Activated T-cell treated with anti-CD3 and anti-CD28 coated beads, Interleukin-2, amount 50 U/mL, for 72 hours (primary cell): ENCODE results near the gene PWWP2A. TPM values are rescaled to one million over a fixed set of nuclear protein-coding genes. Genes with fewer than 3 reads are reported as not detected.
"Not testable (repeated sequence)": the region's sequence is repeated elsewhere in the genome, so short reads cannot be mapped to it uniquely, and the experiment has no call there.

Source experiments
- ATAC-seq, 2 donors: fragments of 150-1000 bp; cut with Tn5 transposase; replicated peaks in 1 of 2; 2 replicates each; pipeline ENCODE4 v1.10.0; 2021; ENCODE audit warnings: moderate library complexity in 2 of 2, mild to moderate bottlenecking in 1 of 2
- DNase-seq, 2 donors: peaks; one replicate each; pipeline ENCODE4 v3.0.0; 2021 to 2022; ENCODE audit warnings: mixed read lengths in 1 of 2
- H3K27ac Mint-ChIP-seq: one replicate; pipeline ENCODE4 v1.8.0; 2022; ENCODE audit warnings: mild to moderate bottlenecking, moderate library complexity, mixed read lengths
- H3K27me3 Mint-ChIP-seq: one replicate; pipeline ENCODE4 v1.8.0; 2022; ENCODE audit warnings: low read depth, mixed read lengths
- H3K36me3 Mint-ChIP-seq, 2 donors: one replicate each; pipeline ENCODE4 v1.8.0; 2022; ENCODE audit warnings: mixed read lengths in 2 of 2, mild to moderate bottlenecking in 1 of 2; ENCODE audit not compliant: insufficient read depth in 2 of 2
- H3K4me1 Mint-ChIP-seq: one replicate; pipeline ENCODE4 v1.8.0; 2022; ENCODE audit warnings: low read depth, mixed read lengths
- H3K4me3 Mint-ChIP-seq, 2 donors: one replicate each; pipeline ENCODE4 v1.8.0; 2022; ENCODE audit warnings: mild to moderate bottlenecking in 2 of 2, mixed read lengths in 2 of 2, moderate library complexity in 2 of 2
- H3K9me3 Mint-ChIP-seq, 2 donors: one replicate each; pipeline ENCODE4 v1.8.0; 2022; ENCODE audit warnings: mixed read lengths in 2 of 2
- total RNA-seq, 2 donors: library from RNA; stranded (reverse); gene quantifications; one replicate each; pipeline ENCODE4 v1.2.3, GENCODE V29; 2022

The PWWP2A gene
- total RNA-seq, 2 donors from 2014 or later: 14.9 to 21.3 TPM

GRCh38 chr5:160081495-160081894 lies 37.8 kb downstream of the PWWP2A start:
- H3K27me3 Mint-ChIP-seq: no peaks in the 10 kb centered on the region
- H3K27ac Mint-ChIP-seq: no peak overlapping the region
- H3K4me1 Mint-ChIP-seq: no peaks in the 10 kb centered on the region
- peaks cover 0 to 2% of the 10 kb centered on the region in 2 donors for H3K36me3 Mint-ChIP-seq
- no peak overlapping the region for H3K4me3 Mint-ChIP-seq
- H3K9me3 Mint-ChIP-seq: no peaks in the 10 kb centered on the region
- no peak for DNase-seq
- no peak for ATAC-seq

GRCh38 chr5:160079753-160080152 lies 39.5 kb downstream of the PWWP2A start:
- no peak overlapping the region for H3K4me3 Mint-ChIP-seq
- no peak for DNase-seq
- no peak overlapping the region for H3K27ac Mint-ChIP-seq
- no peaks in the 10 kb centered on the region for H3K9me3 Mint-ChIP-seq
- H3K36me3 Mint-ChIP-seq: peaks cover 0 to 2% of the 10 kb centered on the region in 2 donors
- no peak for ATAC-seq
- no peaks in the 10 kb centered on the region for H3K27me3 Mint-ChIP-seq
- H3K4me1 Mint-ChIP-seq: no peaks in the 10 kb centered on the region

DNA sequence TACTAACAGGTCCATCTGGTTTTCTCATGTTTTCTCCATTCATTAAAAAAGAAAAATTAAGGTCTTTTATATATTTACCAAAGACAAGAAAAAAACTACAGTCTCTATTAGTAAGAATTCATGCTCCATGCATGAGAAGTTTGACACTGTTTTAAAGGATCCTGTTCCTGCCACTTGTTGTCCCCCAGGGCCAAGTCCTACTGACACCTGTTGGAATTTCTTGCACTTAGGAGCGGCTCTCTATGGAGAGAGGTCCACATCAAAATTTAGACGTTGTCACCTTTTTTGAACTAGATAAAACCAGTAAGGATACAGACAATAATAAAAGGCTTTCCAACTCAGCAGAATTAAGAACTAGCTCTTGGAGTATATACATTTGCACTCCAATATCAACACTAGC lies 42.3 kb downstream of the PWWP2A start:
- Mint-ChIP-seq H3K4me1 (peaks cover under 1% of the 10 kb centered on the region), H3K36me3 (peaks cover 0 to 2% of the 10 kb centered on the region in 2 donors), H3K27ac (no peak overlapping the region)

DNA sequence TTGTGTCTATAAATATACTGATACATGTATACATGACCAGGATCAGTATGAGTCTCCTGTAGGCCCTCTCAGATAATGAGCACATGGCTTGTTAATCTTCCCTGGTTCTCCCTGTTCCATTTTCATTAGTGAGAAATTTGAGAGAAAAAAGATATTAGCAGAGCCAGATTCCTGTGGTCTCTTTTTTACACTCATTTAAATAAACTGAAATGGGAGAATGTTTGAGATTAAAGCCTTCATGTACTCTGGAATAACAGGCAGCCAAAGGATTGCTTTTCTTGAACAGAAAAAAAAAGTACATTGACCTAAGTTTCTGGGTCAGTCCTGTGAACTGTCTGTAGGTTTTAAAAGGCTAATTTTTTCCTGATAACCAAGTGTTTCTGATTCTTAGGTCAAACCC lies 44.2 kb downstream of the PWWP2A start:
- Mint-ChIP-seq H3K4me3 (no peak overlapping the region), H3K4me1 (peaks cover 5% of the 10 kb centered on the region), H3K9me3 (no peaks in the 10 kb centered on the region), H3K36me3 (peaks cover 0 to 2% of the 10 kb centered on the region in 2 donors), H3K27ac (no peak overlapping the region), H3K27me3 (no peaks in the 10 kb centered on the region)
- ATAC-seq: no peak
- no peak for DNase-seq

More for the DNA sequence above, 42.3 kb downstream of the PWWP2A start:
- DNase-seq (no peak), ATAC-seq (no peak)
- Mint-ChIP-seq H3K4me3 (no peak overlapping the region), H3K27me3 (no peaks in the 10 kb centered on the region), H3K9me3 (no peaks in the 10 kb centered on the region)

DNA sequence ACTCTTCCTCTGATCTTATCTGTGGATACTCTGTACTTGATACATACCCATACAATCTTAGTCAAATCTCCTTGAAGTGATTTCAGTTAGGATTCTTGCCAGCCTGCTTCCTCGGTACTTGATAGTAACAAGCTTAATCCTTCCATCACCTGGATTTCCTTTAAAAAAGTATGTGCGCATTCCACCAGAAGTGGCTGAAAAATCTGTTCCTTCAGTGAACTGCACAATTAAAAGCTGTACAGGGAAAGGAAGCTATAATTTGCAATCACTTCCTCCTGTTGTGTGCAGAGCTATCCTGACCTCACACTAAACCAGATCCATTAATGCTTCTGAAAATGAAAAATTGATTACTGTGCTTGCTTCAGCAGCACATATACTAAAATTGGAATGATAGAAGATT lies 47.3 kb downstream of the PWWP2A start:
- ATAC-seq: no peak
- Mint-ChIP-seq H3K4me3 (no peak overlapping the region), H3K9me3 (no peaks in the 10 kb centered on the region), H3K27ac (no peak overlapping the region), H3K27me3 (no peaks in the 10 kb centered on the region), H3K4me1 (peaks cover 5% of the 10 kb centered on the region), H3K36me3 (no peaks in the 10 kb centered on the region)
- DNase-seq: no peak

DNA sequence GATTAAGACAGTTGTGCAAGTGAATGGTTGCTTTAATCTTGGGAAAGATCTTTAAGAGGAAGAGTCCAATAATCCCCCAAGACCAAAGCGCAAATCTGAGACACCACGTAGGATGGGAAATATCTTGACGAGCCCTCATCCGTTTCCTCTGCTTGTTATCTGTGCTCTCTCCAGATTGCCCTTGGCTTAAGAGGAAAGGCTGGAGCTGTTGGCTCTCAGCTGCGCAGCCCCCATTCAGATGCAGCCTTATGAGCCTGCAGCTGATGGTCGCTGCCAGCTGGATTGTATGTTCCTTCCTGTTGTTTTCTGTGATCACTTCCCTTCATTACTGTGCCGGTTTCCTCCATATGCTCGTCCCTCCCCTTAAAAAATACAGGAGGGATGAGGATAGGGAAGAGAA lies 47.7 kb downstream of the PWWP2A start:
- DNase-seq (no peak), ATAC-seq (no peak)
- H3K4me3 Mint-ChIP-seq: no peak overlapping the region
- H3K27me3 Mint-ChIP-seq: no peaks in the 10 kb centered on the region
- no peak overlapping the region for H3K27ac Mint-ChIP-seq
- no peaks in the 10 kb centered on the region for H3K9me3 Mint-ChIP-seq
- H3K4me1 Mint-ChIP-seq: peaks cover 5% of the 10 kb centered on the region
- no peaks in the 10 kb centered on the region for H3K36me3 Mint-ChIP-seq

DNA sequence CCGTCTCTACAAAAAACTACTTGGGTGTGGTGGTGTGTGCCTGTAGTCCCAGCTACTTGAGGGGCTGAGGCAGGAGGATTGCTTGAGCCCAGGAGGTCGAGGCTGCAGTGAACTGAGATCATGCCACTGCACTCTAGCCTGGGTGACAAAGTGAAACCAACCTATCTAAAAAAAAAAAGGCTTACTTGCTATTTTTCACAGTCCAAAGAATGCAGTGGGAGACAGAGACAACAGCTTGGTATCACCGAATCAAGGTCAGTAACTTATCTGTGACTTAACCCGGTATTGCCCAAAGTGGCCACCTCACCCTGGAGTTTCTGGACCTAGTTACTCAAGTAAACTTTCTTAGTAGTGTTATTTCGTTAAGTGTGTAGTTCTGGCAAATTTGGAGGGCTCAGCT lies 50.1 kb downstream of the PWWP2A start:
- not testable (repeated sequence) for H3K9me3 Mint-ChIP-seq, H3K4me3 Mint-ChIP-seq, ATAC-seq, H3K4me1 Mint-ChIP-seq, DNase-seq, H3K27me3 Mint-ChIP-seq, H3K27ac Mint-ChIP-seq, H3K36me3 Mint-ChIP-seq

DNA sequence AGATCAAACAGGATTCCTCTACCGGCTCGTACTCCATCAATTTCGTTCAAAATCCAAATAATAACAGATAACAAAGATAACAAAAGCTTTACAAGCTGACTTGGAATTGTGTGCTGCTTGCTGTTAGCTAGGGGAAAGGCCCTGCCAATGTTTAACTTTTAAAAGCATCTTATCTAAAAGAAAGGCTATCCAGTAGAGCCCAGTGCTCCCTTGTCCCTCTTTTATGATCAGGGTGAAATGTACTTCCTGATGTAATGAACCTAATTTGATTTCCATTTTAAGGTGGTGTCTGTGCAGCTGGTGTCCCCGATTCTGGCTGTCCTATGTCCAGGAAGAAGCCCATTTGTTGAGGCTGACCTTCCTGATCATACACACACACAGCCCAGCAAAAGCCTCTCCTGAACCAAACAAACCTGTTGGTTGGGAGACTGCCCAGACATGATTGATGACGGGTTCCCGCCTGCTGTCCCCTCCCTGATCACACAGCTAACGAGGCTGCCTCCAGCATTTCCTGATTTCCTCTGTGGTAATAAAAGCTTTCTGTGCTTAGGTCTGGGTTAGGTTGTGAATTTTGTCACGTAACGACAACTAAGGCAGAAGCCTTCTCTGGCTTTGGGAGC lies 54.1 kb downstream of the PWWP2A start:
- Mint-ChIP-seq H3K27me3 (no peaks in the 10 kb centered on the region), H3K27ac (no peak overlapping the region), H3K4me3 (no peak overlapping the region), H3K4me1 (no peaks in the 10 kb centered on the region), H3K9me3 (no peaks in the 10 kb centered on the region), H3K36me3 (peaks cover 3 to 7% of the 10 kb centered on the region in 2 donors)
- DNase-seq (no peak), ATAC-seq (no peak)

DNA sequence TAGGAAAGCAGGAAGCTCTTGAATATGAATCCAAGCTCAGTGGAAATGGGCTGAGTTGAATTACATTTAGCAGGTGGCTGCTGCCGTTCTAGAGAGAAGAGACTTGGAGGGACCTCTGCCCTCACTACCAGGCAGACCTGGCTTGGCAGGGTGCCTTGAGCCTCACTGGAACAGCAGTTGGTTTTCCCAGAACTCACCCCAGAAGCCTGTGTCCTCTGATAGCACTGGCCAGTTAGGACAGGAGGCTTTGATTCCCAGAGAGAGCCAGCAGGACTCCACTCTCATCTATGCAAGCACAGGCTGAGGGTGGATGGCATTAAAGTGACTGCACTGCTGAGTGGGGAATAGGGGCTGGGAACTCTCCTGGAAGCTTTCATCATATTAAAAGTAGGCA lies 54.8 kb downstream of the PWWP2A start:
- H3K27ac Mint-ChIP-seq: no peak overlapping the region
- ATAC-seq: no peak
- no peaks in the 10 kb centered on the region for H3K4me1 Mint-ChIP-seq
- H3K36me3 Mint-ChIP-seq: peaks cover 3 to 9% of the 10 kb centered on the region in 2 donors
- no peak overlapping the region for H3K4me3 Mint-ChIP-seq
- no peaks in the 10 kb centered on the region for H3K9me3 Mint-ChIP-seq
- no peaks in the 10 kb centered on the region for H3K27me3 Mint-ChIP-seq
- DNase-seq: no peak

DNA sequence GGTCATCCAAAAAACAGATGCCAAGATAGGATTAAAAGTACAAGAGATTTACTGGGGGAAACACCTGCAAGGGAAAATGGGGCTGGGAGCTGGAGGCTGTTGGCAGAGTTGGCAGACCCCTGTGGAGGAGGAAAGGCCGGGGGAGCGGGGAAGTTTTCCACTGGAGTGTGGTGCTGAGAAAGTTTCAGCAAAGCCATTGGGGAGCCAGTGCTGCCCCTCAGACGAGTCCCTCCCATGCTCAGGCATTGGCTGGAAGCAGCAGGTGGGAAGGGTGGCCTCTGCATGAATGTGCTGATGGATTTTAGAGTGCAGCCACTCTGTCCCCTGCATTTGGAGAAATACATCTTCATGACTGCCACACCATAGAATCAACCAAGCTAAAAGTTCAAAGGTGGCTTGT lies 57.5 kb downstream of the PWWP2A start:
- no peaks in the 10 kb centered on the region for H3K9me3 Mint-ChIP-seq
- peaks cover 6 to 12% of the 10 kb centered on the region in 2 donors for H3K36me3 Mint-ChIP-seq
- no peaks in the 10 kb centered on the region for H3K27me3 Mint-ChIP-seq
- no peak overlapping the region for H3K4me3 Mint-ChIP-seq
- H3K27ac Mint-ChIP-seq: no peak overlapping the region
- H3K4me1 Mint-ChIP-seq: no peaks in the 10 kb centered on the region
- ATAC-seq (no peak), DNase-seq (no peak)

GRCh38 chr5:160060001-160060400 lies 59.2 kb downstream of the PWWP2A start:
- no peak for DNase-seq
- H3K4me3 Mint-ChIP-seq: no peak overlapping the region
- H3K27ac Mint-ChIP-seq: no peak overlapping the region
- H3K4me1 Mint-ChIP-seq: no peaks in the 10 kb centered on the region
- ATAC-seq: no peak
- no peaks in the 10 kb centered on the region for H3K27me3 Mint-ChIP-seq
- peaks cover 4 to 12% of the 10 kb centered on the region in 2 donors for H3K36me3 Mint-ChIP-seq
- no peaks in the 10 kb centered on the region for H3K9me3 Mint-ChIP-seq

GRCh38 chr5:160057256-160057655 lies 62.0 kb downstream of the PWWP2A start:
- Mint-ChIP-seq H3K27ac (no peak overlapping the region), H3K4me3 (no peak overlapping the region), H3K4me1 (no peaks in the 10 kb centered on the region), H3K36me3 (peaks cover 6 to 19% of the 10 kb centered on the region in 2 donors), H3K9me3 (no peaks in the 10 kb centered on the region), H3K27me3 (no peaks in the 10 kb centered on the region)
- ATAC-seq (no peak), DNase-seq (no peak)

DNA sequence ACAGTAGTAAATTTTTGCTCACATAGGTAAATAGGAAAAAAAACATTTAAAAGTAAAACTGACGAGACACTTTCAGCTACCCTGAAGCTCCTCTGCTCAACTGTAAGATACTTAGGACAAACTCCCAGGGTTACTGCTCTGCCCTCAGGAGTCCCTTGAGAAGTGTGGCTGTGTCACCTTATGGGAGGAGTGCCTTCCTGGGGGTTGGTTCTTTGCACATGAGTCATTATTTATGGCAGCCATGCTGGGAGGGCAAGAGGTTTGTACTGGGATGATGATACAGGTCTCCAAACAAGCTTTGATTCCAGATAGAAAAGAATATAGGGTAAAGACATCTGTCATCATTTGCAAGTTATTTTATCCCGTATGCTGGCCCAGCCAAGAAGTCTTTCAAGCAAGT lies 64.4 kb downstream of the PWWP2A start:
- no peaks in the 10 kb centered on the region for H3K27me3 Mint-ChIP-seq
- no peaks in the 10 kb centered on the region for H3K9me3 Mint-ChIP-seq
- H3K27ac Mint-ChIP-seq: no peak overlapping the region
- ATAC-seq (no peak), DNase-seq (no peak)
- H3K4me1 Mint-ChIP-seq: no peaks in the 10 kb centered on the region
- no peak overlapping the region for H3K4me3 Mint-ChIP-seq
- H3K36me3 Mint-ChIP-seq: peaks cover 4 to 21% of the 10 kb centered on the region in 2 donors

DNA sequence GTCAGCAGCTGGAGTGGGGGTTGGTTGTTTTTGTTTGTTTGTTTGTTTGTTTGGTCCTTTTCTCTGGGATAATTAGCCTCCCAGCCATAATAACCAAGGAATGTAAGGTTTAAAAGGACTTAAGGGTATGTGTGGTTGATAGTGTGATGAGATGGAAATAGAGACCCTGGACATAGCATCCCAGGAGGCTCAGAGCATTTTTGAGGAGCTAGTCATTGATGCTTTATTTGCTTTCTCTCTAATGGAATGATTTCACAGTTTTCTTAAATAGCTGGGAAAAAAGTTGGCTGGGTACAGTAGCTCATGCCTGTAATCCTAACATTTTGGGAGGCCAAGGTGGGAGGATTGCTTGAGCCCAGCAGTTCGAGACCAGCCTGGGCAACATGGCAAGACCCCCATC lies 65.2 kb downstream of the PWWP2A start:
- Mint-ChIP-seq H3K9me3 (no peaks in the 10 kb centered on the region), H3K27me3 (no peaks in the 10 kb centered on the region), H3K36me3 (peaks cover 4 to 19% of the 10 kb centered on the region in 2 donors), H3K4me1 (no peaks in the 10 kb centered on the region), H3K4me3 (no peak overlapping the region), H3K27ac (no peak overlapping the region)
- DNase-seq (no peak), ATAC-seq (no peak)
